HG03469 (cell line): ENCODE data around the gene ANXA4.
"Not testable (repeated sequence)": the region's sequence is repeated elsewhere in the genome, so short reads cannot be mapped to it uniquely, and the experiment has no call there.

ENCODE experiments used
- ATAC-seq: cut with Tn5 transposase; IDR thresholded peaks from one replicate; pipeline ENCODE4 v1.9.1; 2021; ENCODE audit warnings: mild to moderate bottlenecking, moderate library complexity, moderate number of reproducible peaks; ENCODE audit not compliant: unreplicated experiment

The ANXA4 gene

DNA sequence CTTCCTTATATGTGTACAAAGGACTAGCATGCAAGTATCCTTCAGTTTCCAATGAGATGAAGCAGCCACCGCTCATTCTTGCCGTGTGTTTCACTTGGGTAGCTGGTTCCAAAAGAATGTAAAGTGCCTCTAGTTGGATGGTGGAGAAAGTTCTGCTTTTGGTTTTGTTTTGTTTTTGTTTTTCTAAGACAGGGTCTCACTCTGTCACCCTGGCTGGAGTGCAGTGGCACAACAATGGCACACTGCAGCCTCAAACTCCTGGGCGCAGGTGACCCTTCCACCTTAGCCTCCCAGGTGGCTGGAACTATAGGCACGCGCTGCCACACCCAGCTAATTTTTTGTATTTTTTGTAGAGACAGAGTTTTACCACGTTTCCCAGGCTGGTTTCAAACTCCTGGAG, 8.3 kb downstream of the ANXA4 start:
- no peak for ATAC-seq

DNA sequence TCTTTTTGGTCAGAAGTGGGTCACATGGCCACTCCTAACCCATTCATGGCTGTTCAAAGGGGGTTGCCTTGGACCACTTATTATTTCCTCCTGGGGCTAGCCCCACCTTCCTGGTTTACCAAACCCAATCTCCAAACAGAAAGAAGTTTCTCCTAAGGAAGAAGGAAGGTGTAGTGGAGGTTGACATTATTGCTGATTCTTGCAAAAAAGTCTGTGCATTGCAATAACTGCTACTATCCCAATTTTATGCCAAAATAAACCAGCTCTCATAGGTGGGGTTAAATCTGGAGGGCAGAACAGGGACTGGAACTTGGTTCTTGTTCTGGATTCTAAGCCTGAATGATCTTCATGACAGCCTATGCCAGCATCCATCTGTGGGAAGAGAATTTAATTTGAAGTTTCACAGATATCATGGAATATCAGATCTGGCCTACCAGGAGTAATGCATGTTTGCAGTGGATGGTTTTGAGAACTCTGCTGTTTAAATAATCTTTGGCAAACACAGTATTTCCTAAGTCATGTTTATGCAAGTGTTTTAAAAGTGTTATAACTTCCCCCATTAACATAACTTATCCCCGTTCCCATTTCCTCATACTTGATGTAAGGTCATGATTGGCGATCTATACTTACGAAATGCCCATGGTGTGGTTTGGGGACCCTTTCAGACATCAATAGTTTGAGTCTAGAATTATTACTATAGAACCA, 11.9 kb downstream of the ANXA4 start:
- ATAC-seq = no peak

DNA sequence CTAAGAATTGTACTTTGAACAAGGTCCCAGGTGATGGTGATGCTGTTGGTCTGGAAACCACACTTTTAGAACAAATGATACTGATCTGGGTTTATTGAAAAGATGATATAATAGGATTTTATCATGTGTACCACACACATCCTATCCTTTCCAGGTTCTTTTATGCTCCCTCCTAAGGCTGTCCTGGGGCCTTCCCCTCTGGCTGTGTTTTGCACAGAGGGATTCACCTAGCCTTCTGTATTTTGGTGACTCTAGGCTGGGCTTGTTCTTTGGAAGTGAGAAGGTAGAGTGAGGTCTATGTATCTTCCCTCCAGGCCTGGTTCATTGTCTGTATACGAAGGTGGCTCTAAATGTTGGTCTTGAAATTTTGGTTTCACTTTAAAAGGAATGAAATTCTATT, 12.7 kb downstream of the ANXA4 start:
- ATAC-seq = no peak

DNA sequence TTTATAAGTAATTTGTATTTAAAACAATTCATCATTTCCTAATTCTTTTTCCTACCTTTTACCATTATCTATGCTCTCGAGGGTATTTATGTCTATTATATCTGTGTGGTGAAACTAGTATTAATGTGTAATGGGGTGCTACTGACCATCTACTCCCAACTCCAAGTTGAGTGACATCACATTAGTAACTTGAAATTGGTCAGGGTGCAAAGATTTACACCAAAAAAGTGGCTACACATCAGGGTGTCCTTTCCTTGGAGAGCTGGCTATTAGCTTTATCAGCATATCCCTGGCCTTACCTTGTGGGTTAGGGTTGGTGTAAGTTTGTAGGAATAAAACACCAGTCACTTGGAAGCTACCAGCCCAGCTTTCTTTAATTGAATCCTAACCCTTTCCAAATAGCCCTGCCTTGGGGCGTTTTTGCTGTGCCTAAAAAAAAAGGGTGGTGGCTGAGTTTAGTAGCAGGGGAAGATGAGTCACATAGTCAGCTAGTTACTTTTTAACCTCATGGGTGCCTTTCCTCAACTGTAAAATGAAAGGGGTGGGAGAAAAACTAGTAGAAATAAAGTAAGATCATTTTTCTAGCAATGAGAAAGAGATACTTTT, 14.0 kb downstream of the ANXA4 start:
- no peak for ATAC-seq

DNA sequence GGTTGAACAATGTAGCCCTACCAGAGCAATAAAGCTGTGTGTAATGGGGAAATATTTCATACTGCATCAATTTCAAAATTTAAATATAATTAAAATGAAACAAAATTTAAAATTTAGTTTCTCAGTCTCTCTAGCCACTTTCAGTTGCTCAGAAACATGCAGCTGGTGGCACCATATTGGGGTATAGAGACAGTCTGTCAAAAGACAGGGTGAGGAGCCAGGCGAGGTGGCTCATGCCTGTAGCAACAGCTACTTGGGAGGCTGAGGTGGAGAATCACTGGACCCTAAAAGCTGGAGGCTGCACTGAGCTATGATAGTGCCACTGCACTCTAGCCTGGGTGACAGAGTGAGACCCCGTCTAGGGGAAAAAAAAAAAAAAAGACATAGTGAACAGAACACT, 20.1 kb downstream of the ANXA4 start:
- ATAC-seq = no peak

DNA sequence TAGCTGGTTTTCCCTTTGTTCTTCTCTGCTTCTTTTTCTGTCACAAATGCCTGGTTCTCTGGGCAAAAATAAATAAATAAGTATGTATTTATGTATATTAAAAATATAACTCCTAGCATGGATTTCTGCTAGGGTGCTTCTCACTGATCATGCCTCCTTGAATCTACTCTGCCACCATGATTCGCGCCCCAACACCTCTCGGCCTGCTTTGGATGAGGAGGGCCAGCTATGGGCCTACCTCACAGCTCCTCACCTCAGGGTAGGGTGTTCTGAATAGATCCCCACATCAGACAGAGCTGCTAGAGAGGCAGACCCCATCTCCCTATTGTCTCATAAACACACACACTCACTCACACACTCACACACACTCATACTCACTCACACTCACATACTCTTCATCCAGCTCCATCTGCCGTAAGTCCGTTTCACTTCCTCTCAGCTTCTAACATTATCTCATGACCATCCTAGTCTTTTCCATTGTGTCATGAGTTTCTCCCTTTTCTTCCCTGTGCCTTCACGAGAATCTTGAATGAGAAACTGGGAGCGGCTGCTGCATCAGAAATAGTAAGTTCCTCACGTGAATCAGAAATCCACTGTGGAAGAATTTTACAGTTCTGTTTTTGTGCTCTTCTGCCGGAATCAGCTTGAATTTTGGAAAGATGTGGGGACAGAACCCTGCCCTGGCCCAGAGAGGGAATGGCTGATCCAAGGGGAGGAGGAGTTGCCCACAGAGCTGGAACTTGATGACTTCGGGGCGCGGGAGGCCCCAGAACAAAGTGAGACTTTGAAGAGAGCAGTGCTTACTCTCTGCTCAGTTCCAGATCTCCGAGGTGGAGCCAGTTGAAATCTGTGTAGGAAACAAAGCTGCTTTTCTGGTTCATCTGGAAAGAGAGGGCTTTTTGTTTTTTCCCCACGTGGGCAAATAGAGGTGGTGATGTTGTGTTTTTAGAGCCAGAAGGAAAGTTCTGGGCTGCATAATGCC, 20.9 kb downstream of the ANXA4 start:
- no peak for ATAC-seq

DNA sequence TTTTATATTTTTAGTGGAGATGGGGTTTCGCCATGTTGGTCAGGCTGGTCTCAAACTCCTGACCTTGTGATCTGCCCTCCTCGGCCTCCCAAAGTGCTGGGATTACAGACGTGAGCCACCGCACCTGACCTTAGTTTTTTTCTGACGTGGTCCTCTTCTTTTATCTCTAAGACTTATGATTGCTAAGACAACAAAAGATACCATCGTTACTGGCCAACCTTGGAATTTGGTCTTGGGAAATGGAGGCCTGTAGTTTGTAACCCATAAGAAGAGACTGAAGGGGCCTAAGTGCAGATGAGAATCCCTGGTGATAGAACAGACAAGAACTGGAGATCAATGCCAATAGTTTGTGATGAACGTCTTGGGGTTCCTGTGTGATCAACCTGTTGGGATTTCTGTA, 21.9 kb downstream of the ANXA4 start:
- not testable (repeated sequence) for ATAC-seq

DNA sequence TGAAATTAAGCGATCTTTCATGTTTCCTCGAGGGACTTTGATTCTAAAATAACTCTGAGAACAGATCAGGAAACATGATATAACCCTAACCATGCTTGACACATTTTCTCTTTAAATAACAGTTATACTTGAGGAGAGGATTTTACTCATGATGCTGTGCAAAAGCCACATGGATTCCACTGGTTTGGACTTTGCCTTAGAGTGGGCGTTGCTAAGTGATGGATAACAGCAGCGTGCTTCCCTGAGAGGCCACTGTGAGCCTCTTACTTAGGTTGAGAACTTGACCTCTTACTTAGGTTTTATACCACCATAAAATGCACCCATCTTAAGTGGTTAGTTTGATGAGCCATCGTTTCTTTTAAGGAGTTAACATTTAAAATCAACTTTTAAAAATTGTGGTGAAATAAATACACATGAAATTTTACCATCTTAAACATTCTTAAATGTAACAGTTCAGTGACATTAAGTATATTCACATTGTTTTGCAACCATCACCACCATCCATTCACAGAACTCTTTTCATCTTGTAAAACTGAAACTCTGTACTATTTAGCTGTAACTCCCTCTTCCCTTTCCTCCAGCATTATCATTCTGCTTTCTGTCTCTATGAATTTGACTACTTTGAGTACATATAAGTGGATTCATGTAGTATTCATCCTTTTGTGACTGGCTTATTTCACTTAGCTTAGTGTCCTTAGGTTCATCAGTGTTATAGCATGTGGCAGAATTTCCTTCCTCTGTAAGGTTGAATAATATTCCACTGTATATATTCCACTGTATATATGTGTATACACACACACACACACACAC, 22.6 kb downstream of the ANXA4 start:
- no peak for ATAC-seq

DNA sequence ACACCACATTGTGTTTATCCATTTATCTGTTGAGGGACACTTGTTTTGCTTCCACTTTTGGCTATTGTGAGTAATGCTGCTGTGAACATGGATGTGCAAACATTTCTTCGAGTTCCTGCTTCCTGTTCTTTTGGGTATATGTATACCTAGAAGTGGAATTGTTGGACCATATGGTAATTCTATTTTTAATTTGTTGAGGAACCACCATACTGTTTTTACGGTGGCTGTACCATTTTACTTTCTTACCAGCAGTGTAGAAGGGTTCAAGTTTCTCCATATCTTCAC, 23.1 kb downstream of the ANXA4 start:
- ATAC-seq = no peak

DNA sequence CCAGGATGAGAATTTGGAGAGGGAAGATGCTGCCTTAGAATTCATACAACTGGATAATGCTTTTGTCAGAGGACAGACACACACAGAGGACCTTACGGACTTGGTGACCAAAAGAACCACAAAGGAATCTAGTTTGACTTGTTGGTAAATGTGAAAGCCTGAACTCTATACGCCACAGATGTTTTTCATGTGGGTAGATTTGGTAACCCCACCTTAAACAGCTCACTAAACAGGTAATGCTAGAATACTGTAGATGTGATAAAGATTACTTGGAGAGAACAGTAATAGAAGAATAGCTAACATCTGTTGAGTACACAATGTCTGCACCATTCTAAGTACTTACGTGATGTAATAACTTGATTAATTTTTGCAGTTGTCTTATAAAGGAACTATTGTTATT, 24.1 kb downstream of the ANXA4 start:
- no peak for ATAC-seq

DNA sequence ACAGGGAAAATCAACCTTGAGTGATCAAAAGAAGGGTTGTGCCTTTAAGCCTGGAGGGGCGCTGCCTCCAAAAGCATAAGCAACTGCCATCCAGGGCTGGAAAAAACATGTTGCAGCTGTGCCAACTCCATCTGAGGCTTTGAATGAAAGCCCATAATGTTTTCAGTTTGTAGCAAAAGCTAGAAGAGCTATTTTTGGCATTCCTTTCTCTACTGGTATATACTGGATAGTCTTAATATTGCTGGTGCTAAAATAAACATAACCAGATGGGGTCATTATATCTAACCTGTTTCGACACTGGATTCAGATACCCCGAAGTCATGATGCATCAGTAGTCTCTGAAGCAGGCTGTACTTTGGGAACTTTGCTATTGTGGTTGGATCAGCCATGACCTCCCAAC, 25.1 kb downstream of the ANXA4 start:
- no peak for ATAC-seq

DNA sequence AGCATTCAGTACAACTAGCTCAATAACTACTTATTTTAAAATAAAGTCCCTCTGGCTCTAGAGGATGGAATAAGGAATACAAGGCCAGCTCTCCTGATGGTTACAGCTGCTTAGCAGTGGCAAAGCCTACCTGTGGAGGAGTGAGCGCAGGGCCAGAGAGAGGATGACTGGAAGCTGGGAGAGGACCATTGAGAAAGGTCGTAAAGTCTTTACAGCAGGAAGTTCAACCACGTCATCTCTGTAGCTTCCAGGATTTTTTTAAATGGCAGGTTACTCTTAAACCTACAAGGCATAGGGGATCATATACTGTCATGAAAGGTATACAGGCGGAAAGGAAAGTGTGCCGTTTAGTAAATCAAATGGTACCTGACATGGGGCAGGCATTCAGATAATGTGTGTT, 26.3 kb downstream of the ANXA4 start:
- ATAC-seq = no peak

DNA sequence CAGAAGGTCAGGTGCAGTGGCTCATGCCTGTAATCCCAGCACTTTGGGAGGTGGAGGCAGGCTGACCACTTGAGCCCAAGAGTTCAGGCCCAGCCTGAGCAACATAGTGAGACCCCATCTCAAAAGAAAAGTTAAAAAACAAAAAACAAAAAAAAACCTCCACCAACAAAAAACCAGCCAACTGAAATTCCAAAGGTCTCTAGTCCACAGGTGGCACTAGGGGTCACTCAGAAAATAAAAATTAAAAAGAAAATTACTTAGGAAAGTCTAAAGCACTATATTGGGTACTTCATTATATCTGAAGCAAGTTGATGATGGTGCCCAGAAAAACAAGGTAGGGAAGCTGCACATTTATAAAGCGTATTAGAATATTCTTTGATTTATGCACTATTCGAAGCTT, 26.9 kb downstream of the ANXA4 start:
- no peak for ATAC-seq

DNA sequence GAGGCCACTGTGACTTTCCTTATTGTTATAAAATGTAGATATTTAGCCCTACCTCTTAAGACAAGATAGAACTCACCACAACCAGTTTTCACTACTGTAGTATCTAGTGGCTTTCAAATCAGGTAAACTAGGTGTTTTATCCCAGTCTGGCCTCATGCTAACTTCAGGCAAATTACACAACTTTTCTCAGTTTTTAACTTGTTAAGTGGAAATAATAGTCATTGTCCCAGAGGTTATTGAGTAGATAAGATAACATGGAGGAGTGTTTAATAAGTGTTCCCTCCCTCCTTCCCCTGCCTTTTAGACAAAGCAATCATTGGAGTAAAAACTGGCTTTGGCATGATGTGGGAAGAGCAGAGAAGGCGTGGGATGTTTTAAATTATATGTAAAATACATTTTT, 27.3 kb downstream of the ANXA4 start:
- no peak for ATAC-seq

DNA sequence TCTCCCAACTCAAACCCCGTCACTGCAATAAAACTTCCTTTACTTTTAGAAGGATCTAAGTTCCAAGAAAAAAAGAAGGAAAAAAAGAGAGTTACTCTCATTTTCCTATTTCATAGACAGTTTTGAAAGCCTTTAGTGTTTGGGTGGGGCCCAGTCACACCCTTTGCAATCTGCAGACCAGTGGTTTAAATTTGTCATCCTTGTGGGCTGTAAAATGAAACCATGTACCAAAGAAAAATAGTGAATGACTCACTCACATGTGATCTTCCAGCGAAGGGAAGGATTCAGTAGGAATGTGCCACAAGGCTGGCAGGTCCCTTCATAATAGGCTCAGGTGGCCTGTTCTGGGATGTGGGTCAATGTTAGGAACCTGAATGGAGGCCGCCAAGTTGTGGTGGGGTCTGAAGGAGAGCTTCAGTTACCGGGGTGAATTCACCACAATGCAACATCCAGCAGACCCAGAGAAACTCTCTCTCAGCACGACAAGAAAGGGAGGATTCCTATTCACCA, 28.3 kb downstream of the ANXA4 start:
- no peak for ATAC-seq

DNA sequence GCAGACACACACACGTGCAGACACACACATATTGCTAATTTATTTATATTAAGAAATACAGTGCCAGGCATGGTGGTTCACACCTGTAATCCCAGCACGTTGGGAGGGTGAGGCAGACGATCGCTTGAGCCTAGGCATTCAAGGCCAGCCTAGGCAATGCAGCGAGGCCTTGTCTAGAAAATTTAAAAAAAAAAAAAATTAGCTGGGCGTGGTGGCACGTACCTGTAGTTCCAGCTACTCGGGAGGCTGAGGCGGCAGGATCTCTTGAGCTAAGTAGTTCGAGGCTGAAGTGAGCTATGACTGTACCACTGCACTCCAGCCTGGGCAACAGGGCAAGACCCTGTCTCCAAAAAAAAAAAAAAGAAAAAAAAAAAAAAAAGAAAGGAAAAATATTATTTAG, 28.8 kb downstream of the ANXA4 start:
- no peak for ATAC-seq

DNA sequence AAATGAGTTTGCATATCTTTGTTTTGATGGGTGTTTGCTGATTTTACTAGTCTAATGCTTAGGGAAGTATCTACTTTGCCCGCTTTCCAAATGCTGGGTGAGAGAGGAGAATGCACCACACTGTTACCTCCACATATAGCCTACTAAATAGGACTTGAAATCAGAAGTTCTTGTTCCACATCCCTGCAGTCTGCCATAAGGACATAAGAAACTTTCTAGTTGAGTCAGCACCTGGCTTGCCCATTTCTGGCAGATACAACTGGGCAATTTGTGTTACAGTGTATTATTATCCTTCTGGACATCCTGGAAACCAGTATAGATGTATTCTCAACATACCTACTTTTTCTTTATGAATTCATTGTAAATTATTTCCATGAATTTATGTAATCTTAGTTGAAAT, 29.5 kb downstream of the ANXA4 start:
- ATAC-seq = no peak

DNA sequence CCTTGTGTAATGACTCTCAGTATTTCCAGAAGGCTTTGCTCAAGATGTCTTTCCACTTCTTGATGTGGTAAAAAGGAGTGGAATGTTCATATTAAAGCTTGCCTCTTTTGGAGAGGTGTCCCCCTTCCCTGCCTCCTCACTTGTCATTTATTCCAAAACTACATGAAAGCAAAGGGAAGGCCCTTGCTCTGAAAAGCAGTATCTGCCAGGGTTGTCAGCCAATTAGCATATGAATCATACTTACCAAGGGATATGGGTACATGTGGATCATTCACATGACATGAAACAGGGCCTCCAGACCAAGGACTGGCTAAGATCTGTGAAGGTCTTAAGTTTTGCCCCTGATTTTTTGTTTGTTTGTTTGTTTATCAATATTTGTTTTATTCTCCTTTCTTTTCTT, 31.3 kb downstream of the ANXA4 start:
- no peak for ATAC-seq

DNA sequence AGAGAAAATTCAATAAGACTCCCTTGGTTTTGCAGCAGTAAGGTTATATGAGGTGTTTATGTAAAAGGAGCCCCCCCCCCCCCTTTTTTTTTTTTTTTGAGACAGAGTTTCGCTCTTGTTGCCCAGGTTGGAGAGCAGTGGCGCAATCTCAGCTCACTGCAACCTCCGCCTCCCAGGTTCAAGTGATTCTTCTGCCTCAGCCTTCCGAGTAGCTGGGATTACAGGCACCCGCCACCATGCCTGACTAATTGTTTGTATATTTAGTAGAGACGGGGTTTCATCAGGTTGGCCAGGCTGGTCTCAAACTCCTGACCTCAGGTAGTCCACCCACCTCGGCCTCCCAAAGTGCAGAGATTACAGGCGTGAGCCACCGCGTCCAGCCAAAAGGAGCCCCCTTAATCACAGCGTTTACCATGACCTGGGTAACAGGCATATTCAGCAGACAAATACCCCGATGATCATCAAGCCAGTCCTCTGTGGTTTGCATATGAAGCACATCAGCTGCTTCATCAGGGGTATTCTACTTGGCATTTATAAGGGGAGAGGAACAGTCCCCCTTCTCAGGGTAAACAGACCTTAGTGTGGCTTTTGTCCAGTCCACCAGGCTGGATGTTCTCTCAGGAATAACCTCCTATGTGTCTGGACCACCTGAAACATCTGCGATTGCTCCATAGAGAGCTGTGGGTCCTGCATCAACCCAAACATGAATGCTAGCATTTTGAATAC, 32.5 kb downstream of the ANXA4 start:
- ATAC-seq = not testable (repeated sequence)
